Cardiac fibroblast (primary cell): Measurements from ENCODE around the gene FNDC8.
"Not testable (repeated sequence)": the region's sequence is repeated elsewhere in the genome, so short reads cannot be mapped to it uniquely, and the experiment has no call there.

ENCODE experiments used
- DNase-seq, 2 donors: peaks; one replicate each; pipeline versions ENCODE4 v3.0.0 to v3.0.0-alpha.2; 2010; ENCODE audit warnings: low read depth in 2 of 2
- H3K4me3 ChIP-seq, 2 donors: replicated peaks in 1 of 2; 1 replicate in 1 of 2; 2 replicates in 1 of 2; pipeline ENCODE4 v1.5.1; 2011; ENCODE audit warnings: low read depth in 2 of 2, low read length in 2 of 2, mild to moderate bottlenecking in 2 of 2, moderate library complexity in 1 of 2
- CTCF ChIP-seq: IDR thresholded peaks from one replicate; pipeline ENCODE4 v1.5.1; 2011; ENCODE audit warnings: low read depth, mild to moderate bottlenecking, low read length, inconsistent platforms

FNDC8 gene

GRCh38 chr17:35104844-35105450 is 16.5 kb upstream of the FNDC8 start:
- no peak overlapping the region for H3K4me3 ChIP-seq
- no peak for DNase-seq
- no peak for TF ChIP-seq CTCF

GRCh38 chr17:35110791-35111190 is 10.6 kb upstream of the FNDC8 start:
- DNase-seq, H3K4me3 ChIP-seq: not testable (repeated sequence)

GRCh38 chr17:35116845-35117244 is 4.6 kb upstream of the FNDC8 start:
- H3K4me3 ChIP-seq = no peak overlapping the region
- no peak for TF ChIP-seq CTCF
- no peak for DNase-seq

GRCh38 chr17:35117984-35118383 is 3.4 kb upstream of the FNDC8 start:
- TF ChIP-seq CTCF = peak; percentile 25
- H3K4me3 ChIP-seq = no peak overlapping the region
- DNase-seq = peak; percentile 47 to 67

GRCh38 chr17:35119370-35120165 is 1.8 kb upstream of the FNDC8 start, which contains the start of gene RAD51D:
TSS of gene RAD51D (minus strand) at chr17:35119860. CDS start at chr17:35119613, 247 bp downstream.
- DNase-seq = peak; percentile 65 to 76
- TF ChIP-seq CTCF = peak; percentile 53

GRCh38 chr17:35127751-35128514 is 6.5 kb downstream of the FNDC8 start:
- H3K4me3 ChIP-seq = no peak overlapping the region

More at GRCh38 chr17:35119370-35120165, 1.8 kb upstream of the FNDC8 start, which contains the start of gene RAD51D:
- H3K4me3 ChIP-seq = peak within 1 kb of the TSS; percentile 79 to 90

More at GRCh38 chr17:35127751-35128514, 6.5 kb downstream of the FNDC8 start:
- DNase-seq = peak; percentile 45 to 94
- no peak for TF ChIP-seq CTCF
